ENCODE data around the gene SEPTIN1. TPM values are rescaled to one million over a fixed set of nuclear protein-coding genes. Genes with fewer than 3 reads are reported as not detected.

SEPTIN1 gene
- total RNA-seq, 1 experiment from 2014 or later = 3.4 TPM

DNA sequence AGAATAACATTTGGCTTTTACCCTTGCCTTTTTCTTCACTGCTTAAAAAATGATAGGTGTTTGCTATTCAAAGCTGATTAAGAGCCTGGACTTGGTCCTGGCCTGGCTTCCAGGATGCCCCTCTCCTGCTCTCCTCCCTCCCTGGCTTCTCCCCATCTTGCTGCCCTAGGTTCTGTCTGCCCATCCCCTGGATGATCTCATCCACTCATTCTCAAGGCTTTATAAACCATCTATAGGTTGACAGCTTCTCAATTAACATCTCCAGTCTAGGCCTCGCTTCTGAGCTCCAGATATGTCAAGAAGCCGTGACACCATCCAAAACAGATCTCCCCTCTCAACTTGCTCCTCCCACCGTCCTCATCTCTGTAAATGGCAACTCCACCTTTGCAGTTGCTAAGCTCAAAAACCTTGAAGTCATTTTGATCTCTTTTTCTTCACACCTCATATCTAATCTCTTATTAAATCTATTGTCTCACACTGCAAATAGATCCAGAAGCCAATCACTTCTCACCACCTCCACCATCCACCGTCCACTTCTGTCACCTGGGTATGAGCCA, 33.8 kb upstream of the SEPTIN1 start:
- ChIA-PET RAD21 (ENCODE audit: low non-redundant PET in 1 of 2, low total read pairs in 2 of 2, uncharacterized antibody in 2 of 2, unreplicated experiment in 2 of 2) (no interaction called here), POLR2A (no interaction called here), CTCF (interaction anchor here (1.1 kb wide), 1 partner anchor 14 kb away, joined by 6 read pairs; the partner anchor contains the start of gene DCTPP1)
- no peaks in the 10 kb centered on the region for H3K9me3 ChIP-seq (ENCODE audit: control insufficient read depth in 1 of 2, insufficient read depth in 1 of 2, low read depth in 1 of 2, low read length in 2 of 2)
- H3K9me2 ChIP-seq (ENCODE audit: insufficient read depth) = no peaks in the 10 kb centered on the region
- no peaks in the 10 kb centered on the region for H3K27me3 ChIP-seq (ENCODE audit: insufficient read depth, low read length)
- H3K4me1 ChIP-seq (ENCODE audit: control insufficient read depth in 1 of 2, insufficient read depth in 2 of 2, low read length in 2 of 2) = peaks cover 6 to 40% of the 10 kb centered on the region in 2 experiments; a peak in 3 of 4 replicates
- H3K4me3 ChIP-seq (replicated peaks in 1 of 2; ENCODE audit: low read depth in 1 of 2, low read length in 2 of 2) = no peak overlapping the region
- TF ChIP-seq ZNF274 (IDR thresholded peaks at IDR 0.05; ENCODE audit: low read depth, low read length) (no peak), CEBPB (IDR thresholded peaks at IDR 0.05; ENCODE audit: low read depth) (no peak), TCF7L2 (IDR thresholded peaks at IDR 0.05; ENCODE audit: borderline replicate concordance, extremely low read depth, insufficient read depth, insufficient read length) (no peak), SIN3A (IDR thresholded peaks at IDR 0.05; ENCODE audit: low read depth) (no peak), YY1 (IDR thresholded peaks at IDR 0.05; ENCODE audit: extremely low read depth, insufficient replicate concordance, low read depth, low read length) (no peak), ZFX (IDR thresholded peaks at IDR 0.05) (no peak), JUND (IDR thresholded peaks at IDR 0.05) (no peak), CBX3 (IDR thresholded peaks at IDR 0.05; ENCODE audit: low read depth) (no peak), CTCF (IDR thresholded peaks at IDR 0.05 in 2 of 3, conservative IDR thresholded peaks at IDR 0.05 in 1 of 3; ENCODE audit: borderline replicate concordance in 1 of 3, insufficient read depth in 1 of 3, low read depth in 2 of 3, low read length in 2 of 3) (no peak), EZH2 (IDR thresholded peaks at IDR 0.05) (no peak), ZBTB33 (IDR thresholded peaks at IDR 0.05; ENCODE audit: extremely low read depth, insufficient replicate concordance, low read length) (no peak), POLR2AphosphoS5 (IDR thresholded peaks at IDR 0.05; ENCODE audit: low read depth, low read length) (no peak), SP1 (IDR thresholded peaks at IDR 0.05; ENCODE audit: low read depth) (no peak)
- TF ChIP-seq, protein P1, sequence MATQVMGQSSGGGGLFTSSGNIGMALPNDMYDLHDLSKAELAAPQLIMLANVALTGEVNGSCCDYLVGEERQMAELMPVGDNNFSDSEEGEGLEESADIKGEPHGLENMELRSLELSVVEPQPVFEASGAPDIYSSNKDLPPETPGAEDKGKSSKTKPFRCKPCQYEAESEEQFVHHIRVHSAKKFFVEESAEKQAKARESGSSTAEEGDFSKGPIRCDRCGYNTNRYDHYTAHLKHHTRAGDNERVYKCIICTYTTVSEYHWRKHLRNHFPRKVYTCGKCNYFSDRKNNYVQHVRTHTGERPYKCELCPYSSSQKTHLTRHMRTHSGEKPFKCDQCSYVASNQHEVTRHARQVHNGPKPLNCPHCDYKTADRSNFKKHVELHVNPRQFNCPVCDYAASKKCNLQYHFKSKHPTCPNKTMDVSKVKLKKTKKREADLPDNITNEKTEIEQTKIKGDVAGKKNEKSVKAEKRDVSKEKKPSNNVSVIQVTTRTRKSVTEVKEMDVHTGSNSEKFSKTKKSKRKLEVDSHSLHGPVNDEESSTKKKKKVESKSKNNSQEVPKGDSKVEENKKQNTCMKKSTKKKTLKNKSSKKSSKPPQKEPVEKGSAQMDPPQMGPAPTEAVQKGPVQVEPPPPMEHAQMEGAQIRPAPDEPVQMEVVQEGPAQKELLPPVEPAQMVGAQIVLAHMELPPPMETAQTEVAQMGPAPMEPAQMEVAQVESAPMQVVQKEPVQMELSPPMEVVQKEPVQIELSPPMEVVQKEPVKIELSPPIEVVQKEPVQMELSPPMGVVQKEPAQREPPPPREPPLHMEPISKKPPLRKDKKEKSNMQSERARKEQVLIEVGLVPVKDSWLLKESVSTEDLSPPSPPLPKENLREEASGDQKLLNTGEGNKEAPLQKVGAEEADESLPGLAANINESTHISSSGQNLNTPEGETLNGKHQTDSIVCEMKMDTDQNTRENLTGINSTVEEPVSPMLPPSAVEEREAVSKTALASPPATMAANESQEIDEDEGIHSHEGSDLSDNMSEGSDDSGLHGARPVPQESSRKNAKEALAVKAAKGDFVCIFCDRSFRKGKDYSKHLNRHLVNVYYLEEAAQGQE (IDR thresholded peaks at IDR 0.05; ENCODE audit: low read depth) = no peak
- TF ChIP-seq, protein P2, sequence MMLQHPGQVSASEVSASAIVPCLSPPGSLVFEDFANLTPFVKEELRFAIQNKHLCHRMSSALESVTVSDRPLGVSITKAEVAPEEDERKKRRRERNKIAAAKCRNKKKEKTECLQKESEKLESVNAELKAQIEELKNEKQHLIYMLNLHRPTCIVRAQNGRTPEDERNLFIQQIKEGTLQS (IDR thresholded peaks at IDR 0.05) = no peak
- peaks cover 3% of the 10 kb centered on the region; the same call in 1 of the 2 replicates for H4K20me1 ChIP-seq (ENCODE audit: insufficient read depth)
- no TSS peak for BruUV-seq (replicated peaks)
- ATAC-seq (no peak), DNase-seq (ENCODE audit: low read depth, low spot score) (no peak)
- H3K4me2 ChIP-seq (ENCODE audit: low read length) = no peak overlapping the region
- peaks cover 8 to 35% of the 10 kb centered on the region in 2 experiments; a peak in 2 of 4 replicates for H3K36me3 ChIP-seq (ENCODE audit: control insufficient read depth in 1 of 2, insufficient read depth in 2 of 2, low read length in 2 of 2)
- H2AFZ ChIP-seq (ENCODE audit: low read depth, low read length, poor library complexity, severe bottlenecking) = no peak overlapping the region
- no peak overlapping the region for H3K27ac ChIP-seq (ENCODE audit: low read depth, low read length)
- peaks cover 33% of the 10 kb centered on the region for H3K79me2 ChIP-seq (ENCODE audit: insufficient read depth, low read length)
- intact Hi-C loops (cut with micrococcal nuclease) = no loop called here
- no peak overlapping the region for H3K9ac ChIP-seq (ENCODE audit: low read length)

All from HCT116 (cell line).